Measurements from ENCODE around the gene ERLEC1.
A peak's percentile ranks its signal among the peaks of the same experiment; 100 is the strongest.
"Not testable (repeated sequence)": the region's sequence is repeated elsewhere in the genome, so short reads cannot be mapped to it uniquely, and the experiment has no call there.

Gene ERLEC1

DNA sequence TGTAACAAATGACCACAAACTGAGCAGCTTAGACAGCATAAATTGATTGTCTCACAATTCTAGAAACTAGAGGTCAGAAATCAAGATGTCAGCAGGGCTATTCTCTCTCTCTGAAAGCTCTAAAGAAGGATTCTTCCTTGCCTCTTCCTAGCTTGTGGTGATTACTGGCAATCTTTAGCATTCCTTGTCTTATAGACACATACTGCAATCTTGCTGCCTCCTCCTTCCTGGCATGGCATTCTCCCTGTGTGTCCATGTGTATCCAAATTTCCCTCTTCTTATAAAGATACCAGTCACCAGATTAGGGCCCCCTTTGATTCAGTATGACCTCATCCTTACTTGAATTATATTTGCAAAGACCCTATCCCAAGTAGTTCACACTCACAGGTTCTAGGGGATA is 2.4 kb upstream of the ERLEC1 start:
- DNase-seq: no peak

GRCh38 chr2:53785366-53785765 is 1.5 kb upstream of the ERLEC1 start:
- no peak for DNase-seq

GRCh38 chr2:53786352-53786704 is 516 bp upstream of the ERLEC1 start:
- DNase-seq: peak; percentile 24

DNA sequence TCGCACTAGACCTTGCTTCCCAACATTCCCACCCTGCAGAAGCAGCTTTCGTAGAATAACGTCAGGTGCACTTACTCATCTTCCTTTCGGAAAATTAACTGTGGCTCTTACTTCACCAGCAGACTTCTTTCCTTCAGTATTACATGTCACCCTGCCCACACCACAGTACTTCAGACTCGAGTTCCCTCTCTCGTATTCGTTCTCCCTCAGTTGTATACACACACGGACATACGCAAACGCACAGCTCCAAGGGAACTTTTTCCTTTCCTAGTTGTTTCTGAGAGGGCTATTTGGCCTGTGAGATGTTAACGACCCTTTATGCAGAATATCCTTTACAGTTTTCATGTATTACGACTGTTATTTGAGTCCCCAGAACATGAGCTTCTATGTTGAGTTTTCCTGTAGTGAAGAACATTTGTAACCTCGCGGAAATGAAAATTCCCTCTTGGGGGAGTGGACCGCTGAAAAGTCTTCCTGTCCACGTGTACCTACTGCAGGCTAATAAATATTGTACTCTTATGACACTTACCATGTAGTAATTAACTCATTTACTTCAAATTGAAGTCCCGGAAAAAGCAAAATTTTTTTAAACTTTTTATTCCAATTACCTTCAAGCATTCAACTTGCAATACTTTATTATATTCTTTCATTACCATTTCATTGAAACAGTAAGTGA is 908 bp downstream of the ERLEC1 start:
- no peak for DNase-seq

DNA sequence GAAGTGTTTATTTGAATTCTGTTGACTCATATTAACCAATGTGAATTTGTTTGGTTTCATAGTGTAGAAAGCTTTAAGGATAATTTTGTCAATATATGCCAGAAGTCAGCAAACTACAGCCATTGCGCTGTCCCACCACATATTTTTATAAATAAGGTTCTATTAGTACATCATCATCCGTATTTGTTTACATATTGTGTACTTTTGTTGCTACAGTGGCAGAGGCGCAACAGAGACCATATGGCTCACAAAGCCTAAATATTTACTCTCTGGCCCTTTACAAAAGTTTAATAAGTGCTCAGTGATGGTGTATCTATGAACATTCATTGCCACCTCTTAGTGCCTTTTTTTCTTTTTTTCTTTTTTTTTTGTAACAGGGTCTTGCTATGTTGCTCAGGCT is 6.4 kb downstream of the ERLEC1 start:
- no peak for DNase-seq

DNA sequence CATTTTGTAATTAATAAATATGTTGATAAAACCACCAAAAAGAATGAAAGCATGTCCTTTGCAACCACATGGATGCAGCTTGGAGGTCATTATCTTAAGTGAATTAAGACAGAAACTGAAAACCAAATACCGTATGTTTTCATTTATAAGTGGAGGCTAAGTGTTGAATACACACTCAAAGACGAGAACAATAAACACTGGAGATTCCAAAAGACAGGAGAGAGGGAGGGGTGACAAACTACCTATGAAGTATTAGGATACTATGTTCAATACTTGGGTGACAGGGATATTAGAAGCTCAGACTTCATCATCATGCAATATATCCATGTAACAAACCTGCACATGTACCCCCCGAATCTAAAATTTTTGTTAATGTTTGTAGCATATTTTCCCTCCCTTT is 7.0 kb downstream of the ERLEC1 start:
- no peak for DNase-seq

- no peak for DNase-seq
These were observed 14.7 kb downstream of the ERLEC1 start for GRCh38 chr2:53801547-53801946.

- DNase-seq: no peak
These were observed 15.8 kb downstream of the ERLEC1 start for GRCh38 chr2:53802617-53803151.

- no peak for DNase-seq
These were observed 24.8 kb downstream of the ERLEC1 start for GRCh38 chr2:53811601-53812000.

GRCh38 chr2:53813151-53813550 is 26.3 kb downstream of the ERLEC1 start:
- DNase-seq: peak; percentile 44

DNA sequence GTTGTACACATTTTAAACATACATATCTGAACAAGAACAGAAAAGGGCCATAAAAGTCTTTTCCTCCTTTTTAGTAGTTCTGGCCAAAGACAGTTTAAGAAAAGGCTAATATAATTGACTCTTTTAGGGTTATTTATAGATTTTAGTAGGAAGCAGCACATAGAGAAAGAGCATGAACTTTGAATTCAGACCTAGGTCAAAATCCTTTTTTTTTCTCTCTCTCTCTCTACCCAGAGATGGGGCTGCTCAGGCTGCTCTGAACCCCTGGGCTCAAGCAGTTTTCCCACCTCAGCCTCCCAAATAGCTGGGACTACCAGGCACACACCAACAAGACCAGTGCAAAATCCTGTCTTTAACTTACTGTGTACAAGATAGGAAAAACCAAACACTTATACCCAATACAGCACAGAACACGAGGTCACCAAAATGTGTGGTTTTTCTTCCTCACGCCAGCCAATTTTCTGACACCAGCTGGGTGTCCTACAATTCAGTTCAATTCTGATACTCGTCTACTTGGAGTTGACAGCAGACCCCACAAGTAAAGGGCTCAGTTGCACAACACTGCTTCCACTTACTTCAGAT is 32.1 kb downstream of the ERLEC1 start:
- no peak for DNase-seq

GRCh38 chr2:53819634-53820033 is 32.8 kb downstream of the ERLEC1 start:
- DNase-seq: no peak

DNA sequence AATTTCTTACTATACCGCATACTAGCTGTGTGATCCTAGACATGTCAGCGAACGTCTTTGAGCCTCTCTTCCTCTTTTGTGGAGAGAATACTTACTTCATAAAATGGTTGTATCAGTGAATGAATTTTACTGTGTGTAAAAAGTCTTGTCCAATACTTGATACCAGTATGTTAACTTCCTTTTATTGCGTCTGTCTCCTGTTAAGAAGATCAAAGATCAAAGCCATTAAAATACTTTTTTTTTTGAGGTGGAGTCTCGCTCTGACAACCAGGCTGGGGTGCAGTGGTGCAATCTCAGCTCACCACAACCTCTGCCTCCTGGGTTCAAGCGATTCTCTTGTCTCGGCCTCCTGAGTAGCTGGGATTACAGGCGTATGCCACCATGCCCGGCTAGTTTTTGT is 33.2 kb downstream of the ERLEC1 start:
- no peak for DNase-seq

GRCh38 chr2:53820711-53821110 is 33.9 kb downstream of the ERLEC1 start:
- DNase-seq: no peak

DNA sequence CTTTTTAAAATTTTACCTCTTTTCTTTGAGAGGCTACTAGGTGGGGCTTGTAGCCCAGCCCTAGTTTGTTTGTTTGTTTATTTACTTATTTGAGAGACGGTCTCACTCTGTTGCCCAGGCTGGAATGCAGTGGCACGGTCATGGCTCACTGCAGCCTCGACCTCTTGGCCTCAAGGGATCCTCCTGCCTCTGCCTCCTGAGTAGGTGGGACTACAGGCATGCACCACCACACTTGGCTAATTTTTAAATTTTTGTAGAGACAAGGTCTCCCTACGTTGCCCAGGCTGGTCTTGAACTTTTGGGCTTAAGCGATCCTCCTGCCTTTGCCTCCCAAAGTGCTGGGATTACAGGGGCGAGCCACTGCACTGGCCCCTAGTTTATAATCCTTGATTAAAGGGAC is 35.0 kb downstream of the ERLEC1 start:
- no peak for DNase-seq

- DNase-seq: not testable (repeated sequence)
These were observed 36.8 kb downstream of the ERLEC1 start for GRCh38 chr2:53823639-53824038.

GRCh38 chr2:53826030-53826410 is 39.2 kb downstream of the ERLEC1 start:
- no peak for DNase-seq

DNA sequence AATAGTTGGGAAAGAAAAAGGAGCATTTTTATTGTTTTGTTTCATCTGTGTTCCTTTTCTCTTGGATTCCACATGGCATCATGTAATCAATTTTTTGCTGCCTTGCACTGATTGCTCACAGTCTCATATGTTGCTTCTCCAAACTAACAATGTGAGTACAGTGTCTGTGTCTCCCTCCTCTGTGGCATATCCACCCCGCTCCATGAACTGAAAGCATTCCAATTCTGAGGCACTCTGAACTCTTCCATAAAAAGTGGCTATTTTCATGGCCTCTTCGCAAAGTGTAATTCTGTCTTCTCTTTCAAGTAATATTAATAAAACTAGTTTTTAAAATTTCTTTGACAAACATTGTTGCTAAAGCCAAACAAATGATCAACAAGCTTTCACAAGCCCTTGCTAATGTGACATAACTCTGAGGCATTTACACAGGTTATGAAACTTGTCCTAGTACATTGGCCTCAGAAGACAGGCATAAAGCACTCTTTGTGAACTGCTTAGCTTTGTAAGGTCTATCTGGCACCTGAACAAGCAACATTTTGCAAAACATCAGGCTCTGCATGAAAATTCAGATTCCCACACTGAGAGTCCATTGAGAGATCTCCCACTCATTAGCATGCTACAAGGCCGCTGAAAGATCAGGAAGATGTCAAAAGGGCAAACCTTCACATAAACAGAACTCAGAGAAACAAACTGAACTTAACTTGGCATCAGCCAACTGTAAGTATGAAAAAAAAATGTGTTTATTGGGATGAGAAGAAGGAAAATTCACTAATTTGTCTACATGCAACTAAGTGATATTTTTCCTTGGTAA is 39.9 kb downstream of the ERLEC1 start:
- DNase-seq: no peak

- DNase-seq: no peak
These were observed 40.7 kb downstream of the ERLEC1 start for GRCh38 chr2:53827398-53828175.

GRCh38 chr2:53828331-53828730 is 41.5 kb downstream of the ERLEC1 start:
- DNase-seq: no peak

DNA sequence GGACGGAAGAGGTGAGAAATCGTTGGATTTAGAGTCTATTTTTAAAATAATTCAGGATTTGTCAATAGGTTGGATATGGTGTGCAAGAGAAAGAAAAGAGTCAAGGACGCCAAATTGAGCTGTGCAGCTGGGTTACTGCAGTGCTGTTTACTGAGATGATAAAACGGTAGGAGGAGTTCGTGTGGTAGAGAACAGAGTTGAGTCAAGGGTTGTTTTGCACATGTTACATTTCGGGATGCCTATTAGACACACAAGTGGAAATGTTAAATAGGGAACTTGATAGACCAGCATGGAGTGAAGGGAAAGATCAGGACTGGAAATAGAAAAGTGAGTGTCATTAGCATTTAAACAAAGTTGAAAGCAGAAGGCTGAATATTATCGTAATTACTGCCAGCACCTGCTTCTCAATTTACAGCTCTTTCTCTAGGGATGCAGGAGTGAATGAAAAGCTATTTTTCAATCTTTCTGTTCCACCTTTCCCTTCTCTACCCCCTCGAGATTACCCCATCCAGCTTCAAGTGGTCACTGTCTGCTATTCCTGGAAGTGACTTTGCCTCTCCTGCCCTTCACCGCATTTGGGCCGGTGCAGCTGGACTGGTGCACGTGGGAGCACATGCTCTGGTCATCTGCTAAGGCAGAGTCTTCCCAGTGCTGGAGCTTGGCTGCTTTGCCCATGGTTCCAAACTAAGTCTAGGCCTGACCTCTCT is 42.6 kb downstream of the ERLEC1 start:
- DNase-seq: no peak

DNA sequence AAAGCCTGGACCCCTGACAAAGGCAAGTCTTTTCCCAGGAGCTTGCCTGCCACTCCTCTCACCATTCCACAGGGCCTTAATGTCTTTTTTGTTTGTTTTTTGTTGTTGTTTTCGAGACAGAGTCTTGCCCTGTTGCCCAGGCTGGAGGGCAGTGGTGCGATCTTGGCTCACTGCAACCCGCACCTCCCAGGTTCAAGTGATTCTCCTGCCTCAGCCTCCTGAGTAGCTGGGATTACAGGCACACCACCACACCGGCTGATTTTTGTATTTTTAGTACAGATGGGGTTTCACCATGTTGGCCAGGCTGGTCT is 43.1 kb downstream of the ERLEC1 start:
- not testable (repeated sequence) for DNase-seq

GRCh38 chr2:53840580-53840979 is 53.7 kb downstream of the ERLEC1 start:
- no peak for DNase-seq

Measured in NCI-H226 (cell line).